ENCODE results near the gene IMPA2.

Gene IMPA2

DNA sequence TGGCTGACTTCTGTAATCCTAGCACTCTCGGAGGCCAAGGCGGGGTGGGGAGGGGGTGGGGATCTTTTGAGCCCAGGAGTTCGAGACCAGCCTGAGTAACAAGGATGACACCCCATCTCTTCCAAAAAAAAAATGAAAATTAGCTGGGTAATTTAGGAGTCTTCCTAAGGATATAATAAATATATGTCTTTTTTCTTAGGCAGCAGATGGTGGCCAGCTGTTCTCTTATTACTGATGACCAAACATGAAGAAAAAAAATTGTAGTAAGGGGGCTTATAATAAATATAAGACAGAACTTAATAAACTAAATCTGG is 4.2 kb upstream of the IMPA2 start:
- TF ChIP-seq, protein P1, sequence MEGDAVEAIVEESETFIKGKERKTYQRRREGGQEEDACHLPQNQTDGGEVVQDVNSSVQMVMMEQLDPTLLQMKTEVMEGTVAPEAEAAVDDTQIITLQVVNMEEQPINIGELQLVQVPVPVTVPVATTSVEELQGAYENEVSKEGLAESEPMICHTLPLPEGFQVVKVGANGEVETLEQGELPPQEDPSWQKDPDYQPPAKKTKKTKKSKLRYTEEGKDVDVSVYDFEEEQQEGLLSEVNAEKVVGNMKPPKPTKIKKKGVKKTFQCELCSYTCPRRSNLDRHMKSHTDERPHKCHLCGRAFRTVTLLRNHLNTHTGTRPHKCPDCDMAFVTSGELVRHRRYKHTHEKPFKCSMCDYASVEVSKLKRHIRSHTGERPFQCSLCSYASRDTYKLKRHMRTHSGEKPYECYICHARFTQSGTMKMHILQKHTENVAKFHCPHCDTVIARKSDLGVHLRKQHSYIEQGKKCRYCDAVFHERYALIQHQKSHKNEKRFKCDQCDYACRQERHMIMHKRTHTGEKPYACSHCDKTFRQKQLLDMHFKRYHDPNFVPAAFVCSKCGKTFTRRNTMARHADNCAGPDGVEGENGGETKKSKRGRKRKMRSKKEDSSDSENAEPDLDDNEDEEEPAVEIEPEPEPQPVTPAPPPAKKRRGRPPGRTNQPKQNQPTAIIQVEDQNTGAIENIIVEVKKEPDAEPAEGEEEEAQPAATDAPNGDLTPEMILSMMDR (IDR thresholded peaks at IDR 0.05; ENCODE audit: low read length, missing control alignments) = no peak
- no peak for DNase-seq (ENCODE audit: low read depth)
- H3K4me3 ChIP-seq (replicated peaks; ENCODE audit: low read depth, low read length) = no peak overlapping the region

DNA sequence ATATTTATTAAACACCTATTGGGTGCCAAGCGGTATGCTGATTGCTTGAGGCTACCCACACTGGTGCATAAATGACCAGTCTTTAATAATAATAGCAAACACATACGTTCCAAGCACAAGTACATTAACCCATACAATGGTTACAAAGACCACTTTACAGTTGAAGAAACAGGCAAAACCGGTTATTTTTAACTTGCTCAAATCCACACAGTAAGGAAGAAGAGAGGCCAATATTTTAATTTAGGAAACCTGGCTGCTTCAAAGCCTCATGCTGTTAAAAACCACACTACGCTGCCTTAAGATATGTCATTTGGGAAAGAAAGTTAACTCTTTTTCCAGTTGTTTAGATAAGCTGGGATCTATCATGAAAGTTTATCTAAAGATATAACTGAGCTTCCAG is 2.4 kb upstream of the IMPA2 start:
- no peak for DNase-seq (ENCODE audit: low read depth)
- no peak overlapping the region for H3K4me3 ChIP-seq (replicated peaks; ENCODE audit: low read depth, low read length)
- TF ChIP-seq, protein P1 (IDR thresholded peaks at IDR 0.05; ENCODE audit: low read length, missing control alignments) = no peak

- peak overlapping the region; percentile 57 for H3K4me3 ChIP-seq (replicated peaks; ENCODE audit: low read depth, low read length)
- TF ChIP-seq, protein P1 (IDR thresholded peaks at IDR 0.05; ENCODE audit: low read length, missing control alignments) = no peak
- DNase-seq (ENCODE audit: low read depth) = no peak
Measured at GRCh38 chr18:11980163-11980493, 1.2 kb upstream of the IMPA2 start.

- peak overlapping the region; percentile 57 for H3K4me3 ChIP-seq (replicated peaks; ENCODE audit: low read depth, low read length)
- TF ChIP-seq, protein P1 (IDR thresholded peaks at IDR 0.05; ENCODE audit: low read length, missing control alignments) = peak; percentile 3
- DNase-seq (ENCODE audit: low read depth) = peak; percentile 99
Measured at GRCh38 chr18:11980494-11981191, 664 bp upstream of the IMPA2 start.

DNA sequence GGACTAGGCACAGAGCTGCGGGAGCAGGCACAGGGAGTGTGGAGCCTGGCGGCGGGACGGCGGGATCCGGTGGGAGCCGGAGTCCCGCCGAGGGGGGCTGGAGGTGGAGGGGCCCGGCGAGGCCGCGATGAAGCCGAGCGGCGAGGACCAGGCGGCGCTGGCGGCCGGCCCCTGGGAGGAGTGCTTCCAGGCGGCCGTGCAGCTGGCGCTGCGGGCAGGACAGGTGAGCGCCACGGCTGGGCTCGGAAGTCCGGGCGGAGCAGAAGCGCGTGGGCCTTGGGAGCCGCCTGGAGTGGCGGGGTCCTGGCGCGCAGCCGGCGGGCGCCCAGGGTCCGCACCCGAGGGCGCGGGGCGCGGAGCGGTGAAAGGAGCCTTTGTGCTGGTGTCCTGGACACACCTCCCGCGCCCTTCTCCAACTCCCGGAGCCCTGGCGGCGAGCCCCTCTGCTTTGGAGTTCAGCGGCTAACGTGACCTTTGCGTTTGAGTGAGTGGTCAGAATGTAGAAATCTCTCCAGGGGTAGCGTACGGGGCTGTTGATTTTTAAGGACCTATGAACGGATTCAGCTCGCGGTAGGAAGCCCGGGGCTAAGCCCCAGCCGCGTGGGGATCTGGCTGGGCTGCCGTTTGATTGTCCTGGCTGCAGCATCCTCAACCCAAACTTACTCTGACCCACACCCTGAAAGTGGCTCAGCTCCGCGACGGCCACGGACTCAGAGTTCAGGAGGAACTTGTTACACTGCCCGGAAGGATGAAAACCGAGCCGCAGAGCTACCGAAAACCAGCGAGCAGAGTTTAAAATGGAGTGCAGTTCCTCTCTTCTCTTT is 448 bp downstream of the IMPA2 start:
- peak overlapping the region; percentile 60 for H3K4me3 ChIP-seq (replicated peaks; ENCODE audit: low read depth, low read length)
- TF ChIP-seq, protein P1 (IDR thresholded peaks at IDR 0.05; ENCODE audit: low read length, missing control alignments) = no peak
- no peak for DNase-seq (ENCODE audit: low read depth)

- no peak for DNase-seq (ENCODE audit: low read depth)
- TF ChIP-seq, protein P1 (IDR thresholded peaks at IDR 0.05; ENCODE audit: low read length, missing control alignments) = no peak
- H3K4me3 ChIP-seq (replicated peaks; ENCODE audit: low read depth, low read length) = no peak overlapping the region
Measured at GRCh38 chr18:11982981-11983380, 1.7 kb downstream of the IMPA2 start.
